ENCODE measurements around the gene RAB27B.

RAB27B gene

GRCh38 chr18:54830866-54831265 is 2.6 kb downstream of the RAB27B start:
- TF ChIP-seq CTCF (IDR thresholded peaks at IDR 0.05; ENCODE audit: insufficient read depth, low read length) (no peak), POLR2AphosphoS5 (IDR thresholded peaks at IDR 0.05; ENCODE audit: low read depth) (no peak), GABPA (IDR thresholded peaks at IDR 0.05; ENCODE audit: low read depth) (no peak), SPI1 (IDR thresholded peaks at IDR 0.05; ENCODE audit: borderline replicate concordance, low read depth) (no peak)
- TF ChIP-seq, protein P1, sequence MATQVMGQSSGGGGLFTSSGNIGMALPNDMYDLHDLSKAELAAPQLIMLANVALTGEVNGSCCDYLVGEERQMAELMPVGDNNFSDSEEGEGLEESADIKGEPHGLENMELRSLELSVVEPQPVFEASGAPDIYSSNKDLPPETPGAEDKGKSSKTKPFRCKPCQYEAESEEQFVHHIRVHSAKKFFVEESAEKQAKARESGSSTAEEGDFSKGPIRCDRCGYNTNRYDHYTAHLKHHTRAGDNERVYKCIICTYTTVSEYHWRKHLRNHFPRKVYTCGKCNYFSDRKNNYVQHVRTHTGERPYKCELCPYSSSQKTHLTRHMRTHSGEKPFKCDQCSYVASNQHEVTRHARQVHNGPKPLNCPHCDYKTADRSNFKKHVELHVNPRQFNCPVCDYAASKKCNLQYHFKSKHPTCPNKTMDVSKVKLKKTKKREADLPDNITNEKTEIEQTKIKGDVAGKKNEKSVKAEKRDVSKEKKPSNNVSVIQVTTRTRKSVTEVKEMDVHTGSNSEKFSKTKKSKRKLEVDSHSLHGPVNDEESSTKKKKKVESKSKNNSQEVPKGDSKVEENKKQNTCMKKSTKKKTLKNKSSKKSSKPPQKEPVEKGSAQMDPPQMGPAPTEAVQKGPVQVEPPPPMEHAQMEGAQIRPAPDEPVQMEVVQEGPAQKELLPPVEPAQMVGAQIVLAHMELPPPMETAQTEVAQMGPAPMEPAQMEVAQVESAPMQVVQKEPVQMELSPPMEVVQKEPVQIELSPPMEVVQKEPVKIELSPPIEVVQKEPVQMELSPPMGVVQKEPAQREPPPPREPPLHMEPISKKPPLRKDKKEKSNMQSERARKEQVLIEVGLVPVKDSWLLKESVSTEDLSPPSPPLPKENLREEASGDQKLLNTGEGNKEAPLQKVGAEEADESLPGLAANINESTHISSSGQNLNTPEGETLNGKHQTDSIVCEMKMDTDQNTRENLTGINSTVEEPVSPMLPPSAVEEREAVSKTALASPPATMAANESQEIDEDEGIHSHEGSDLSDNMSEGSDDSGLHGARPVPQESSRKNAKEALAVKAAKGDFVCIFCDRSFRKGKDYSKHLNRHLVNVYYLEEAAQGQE (IDR thresholded peaks at IDR 0.05; ENCODE audit: insufficient replicate concordance, low read depth) = no peak
- Histone ChIP-seq H3K27me3 (ENCODE audit: insufficient read depth, poor library complexity, severe bottlenecking) (peaks cover 39% of the 10 kb centered on the region), H3K4me3 (replicated peaks; ENCODE audit: insufficient read depth, low read length) (no peak overlapping the region), H3K27ac (replicated peaks) (no peak overlapping the region)
- DNase-seq (ENCODE audit: low read depth in 1 of 2, low spot score in 1 of 2) = no peak

DNA sequence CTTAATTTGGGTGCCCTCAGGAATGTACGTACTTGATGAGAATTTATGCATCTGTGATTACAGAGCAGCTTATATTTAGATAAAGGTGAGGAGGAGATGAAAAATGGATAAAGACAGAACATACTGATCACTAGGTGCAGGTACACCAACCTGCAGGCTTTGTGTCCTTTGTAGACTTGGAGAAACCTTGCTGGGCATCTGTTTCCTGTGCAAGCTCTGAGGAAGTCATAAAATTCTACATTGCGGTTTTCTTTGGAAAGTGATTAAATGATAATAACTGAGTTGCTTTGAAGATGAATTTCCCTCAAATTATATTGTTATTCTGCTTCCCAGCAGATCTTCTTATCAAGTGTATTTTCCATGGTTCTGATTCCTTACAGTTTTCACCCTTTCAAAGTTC is 7.7 kb downstream of the RAB27B start:
- Histone ChIP-seq H3K4me3 (replicated peaks; ENCODE audit: insufficient read depth, low read length) (no peak overlapping the region), H3K27me3 (ENCODE audit: insufficient read depth, poor library complexity, severe bottlenecking) (peaks cover 19% of the 10 kb centered on the region), H3K27ac (replicated peaks) (no peak overlapping the region)
- no peak for DNase-seq (ENCODE audit: low read depth in 1 of 2, low spot score in 1 of 2)
- no peak for TF ChIP-seq SPI1 (IDR thresholded peaks at IDR 0.05; ENCODE audit: borderline replicate concordance, low read depth)
- TF ChIP-seq CTCF (IDR thresholded peaks at IDR 0.05; ENCODE audit: insufficient read depth, low read length) = no peak
- no peak for TF ChIP-seq GABPA (IDR thresholded peaks at IDR 0.05; ENCODE audit: low read depth)
- no peak for TF ChIP-seq POLR2AphosphoS5 (IDR thresholded peaks at IDR 0.05; ENCODE audit: low read depth)
- TF ChIP-seq, protein P1 (IDR thresholded peaks at IDR 0.05; ENCODE audit: insufficient replicate concordance, low read depth) = no peak

DNA sequence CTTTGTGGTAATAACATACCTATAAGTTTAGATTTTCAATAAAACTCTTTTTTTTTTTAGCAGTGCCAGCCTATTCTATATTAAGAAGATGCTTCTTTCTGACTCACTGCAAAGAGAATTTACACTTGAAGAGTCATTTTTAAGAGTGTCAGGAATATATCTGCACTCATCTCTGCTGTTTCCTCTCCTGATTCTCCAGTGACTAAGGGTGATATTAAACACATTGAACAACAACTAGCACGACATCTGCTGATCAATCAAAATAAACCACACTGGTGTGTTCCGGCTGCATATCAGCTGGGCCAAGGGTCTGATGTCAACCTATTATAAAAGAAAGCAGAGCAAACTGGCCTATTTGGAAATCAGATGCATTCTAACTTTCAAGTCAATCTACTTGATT is 15.0 kb downstream of the RAB27B start:
- H3K27ac ChIP-seq (replicated peaks) = no peak overlapping the region
- peaks cover 9% of the 10 kb centered on the region for H3K27me3 ChIP-seq (ENCODE audit: insufficient read depth, poor library complexity, severe bottlenecking)
- no peak for DNase-seq (ENCODE audit: low read depth in 1 of 2, low spot score in 1 of 2)
- TF ChIP-seq GABPA (IDR thresholded peaks at IDR 0.05; ENCODE audit: low read depth) (no peak), SPI1 (IDR thresholded peaks at IDR 0.05; ENCODE audit: borderline replicate concordance, low read depth) (no peak), CTCF (IDR thresholded peaks at IDR 0.05; ENCODE audit: insufficient read depth, low read length) (no peak), POLR2AphosphoS5 (IDR thresholded peaks at IDR 0.05; ENCODE audit: low read depth) (no peak)
- TF ChIP-seq, protein P1 (IDR thresholded peaks at IDR 0.05; ENCODE audit: insufficient replicate concordance, low read depth) = no peak
- no peak overlapping the region for H3K4me3 ChIP-seq (replicated peaks; ENCODE audit: insufficient read depth, low read length)
